Measurements from ENCODE around the gene TMPRSS11A. TPM values are rescaled to one million over a fixed set of nuclear protein-coding genes. Genes with fewer than 3 reads are reported as not detected.

TMPRSS11A gene
- total RNA-seq, 4 donors from 2014 or later = not detected

DNA sequence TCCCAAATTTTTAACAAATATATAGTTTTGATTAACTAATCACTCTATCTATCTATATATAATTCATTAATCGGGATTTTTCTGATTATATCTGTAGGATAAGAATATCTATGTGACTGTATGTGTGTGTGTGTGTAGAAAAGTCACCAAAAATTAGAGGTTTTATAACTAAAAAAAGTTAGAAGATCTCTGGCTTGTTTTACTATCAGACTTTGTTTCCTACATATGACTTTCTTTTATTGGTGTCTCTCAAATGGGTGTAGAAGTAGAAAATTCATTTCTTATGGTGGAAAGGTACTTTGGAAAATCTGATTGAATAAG is 52.7 kb downstream of the TMPRSS11A start:
- TF ChIP-seq, protein P1, sequence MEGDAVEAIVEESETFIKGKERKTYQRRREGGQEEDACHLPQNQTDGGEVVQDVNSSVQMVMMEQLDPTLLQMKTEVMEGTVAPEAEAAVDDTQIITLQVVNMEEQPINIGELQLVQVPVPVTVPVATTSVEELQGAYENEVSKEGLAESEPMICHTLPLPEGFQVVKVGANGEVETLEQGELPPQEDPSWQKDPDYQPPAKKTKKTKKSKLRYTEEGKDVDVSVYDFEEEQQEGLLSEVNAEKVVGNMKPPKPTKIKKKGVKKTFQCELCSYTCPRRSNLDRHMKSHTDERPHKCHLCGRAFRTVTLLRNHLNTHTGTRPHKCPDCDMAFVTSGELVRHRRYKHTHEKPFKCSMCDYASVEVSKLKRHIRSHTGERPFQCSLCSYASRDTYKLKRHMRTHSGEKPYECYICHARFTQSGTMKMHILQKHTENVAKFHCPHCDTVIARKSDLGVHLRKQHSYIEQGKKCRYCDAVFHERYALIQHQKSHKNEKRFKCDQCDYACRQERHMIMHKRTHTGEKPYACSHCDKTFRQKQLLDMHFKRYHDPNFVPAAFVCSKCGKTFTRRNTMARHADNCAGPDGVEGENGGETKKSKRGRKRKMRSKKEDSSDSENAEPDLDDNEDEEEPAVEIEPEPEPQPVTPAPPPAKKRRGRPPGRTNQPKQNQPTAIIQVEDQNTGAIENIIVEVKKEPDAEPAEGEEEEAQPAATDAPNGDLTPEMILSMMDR (IDR thresholded peaks at IDR 0.05) = no peak
- TF ChIP-seq EP300 (IDR thresholded peaks at IDR 0.05) (no peak), POLR2A (IDR thresholded peaks at IDR 0.05) (no peak)
- Histone ChIP-seq H3K4me3 (no peak overlapping the region), H3K9me3 (peaks cover 0 to 6% (median 3%) of the 10 kb centered on the region in 4 donors), H3K4me1 (no peaks in the 10 kb centered on the region), H3K27ac (no peak overlapping the region), H3K27me3 (no peaks in the 10 kb centered on the region), H3K36me3 (no peaks in the 10 kb centered on the region)
- 7 to 12% methylated on average over 1 of the region's 1 CpG for WGBS, 2 donors
- no peak for DNase-seq (ENCODE audit: low spot score in 2 of 2)

DNA sequence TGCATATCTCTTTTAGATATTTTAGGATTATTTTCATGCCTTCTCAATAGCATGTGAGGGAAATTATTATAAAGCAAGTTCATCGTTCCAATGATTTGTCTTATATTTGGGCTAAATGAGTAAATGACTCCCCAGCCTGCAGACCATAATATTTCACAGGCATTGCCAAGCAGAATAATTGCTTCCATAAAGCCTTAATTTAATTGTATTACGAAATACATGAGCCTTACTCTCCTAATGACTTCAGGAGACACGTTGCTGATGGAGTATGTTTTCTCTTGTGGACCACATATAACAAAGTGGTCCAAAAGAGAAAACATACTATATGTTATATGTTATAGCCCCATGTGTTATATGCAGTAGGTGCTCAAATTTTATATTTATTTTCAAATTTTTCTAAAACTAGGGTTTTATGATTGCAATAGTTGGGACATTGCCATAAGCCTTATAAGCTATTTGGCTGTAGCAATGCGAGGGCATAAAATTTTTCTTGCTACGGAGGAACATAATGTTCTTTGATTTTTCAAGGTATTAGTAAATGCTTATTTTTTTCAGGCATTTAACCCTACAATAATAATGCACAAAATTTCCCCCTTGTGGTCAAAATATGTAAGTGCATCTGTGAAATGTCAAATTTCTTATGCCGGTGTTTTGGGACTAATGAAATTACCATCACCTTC is 53.2 kb downstream of the TMPRSS11A start:
- DNase-seq (ENCODE audit: low spot score in 2 of 2) = no peak
- Histone ChIP-seq H3K9me3 (peaks cover 0 to 10% (median 3%) of the 10 kb centered on the region in 4 donors), H3K4me1 (no peaks in the 10 kb centered on the region), H3K27ac (no peak overlapping the region), H3K4me3 (no peak overlapping the region), H3K27me3 (no peaks in the 10 kb centered on the region), H3K36me3 (no peaks in the 10 kb centered on the region)
- WGBS, 2 donors = 40 to 61% methylated on average over 6 of the region's 6 CpGs
- no peak for TF ChIP-seq EP300 (IDR thresholded peaks at IDR 0.05)
- no peak for TF ChIP-seq POLR2A (IDR thresholded peaks at IDR 0.05)
- TF ChIP-seq, protein P1 (IDR thresholded peaks at IDR 0.05) = peak in 3 of 5 experiments; percentile 22 to 52 (median 50)

DNA sequence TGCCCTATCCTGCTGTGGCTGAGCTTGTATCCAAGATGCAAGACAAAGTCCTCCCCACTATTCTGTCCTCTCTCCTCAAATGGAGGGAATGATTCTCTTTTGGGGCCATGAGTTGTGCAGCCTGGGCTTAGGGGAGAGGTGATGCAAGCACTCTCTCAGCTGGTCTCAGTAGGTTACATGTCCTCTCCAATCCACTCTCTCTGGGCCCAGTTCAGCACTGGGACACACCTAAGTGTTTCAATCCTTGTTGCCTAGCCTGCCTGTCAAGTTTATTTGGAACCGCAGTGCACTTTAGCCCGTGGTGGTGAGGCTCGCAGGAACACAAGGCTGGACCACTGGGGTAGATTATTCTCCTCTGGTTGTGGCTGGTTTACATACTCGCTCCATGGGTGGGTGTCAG is 55.6 kb downstream of the TMPRSS11A start:
- no peaks in the 10 kb centered on the region for H3K36me3 ChIP-seq
- WGBS, 2 donors = 90 to 96% methylated on average over 4 of the region's 4 CpGs
- H3K4me1 ChIP-seq = no peaks in the 10 kb centered on the region
- H3K27ac ChIP-seq = no peak overlapping the region
- TF ChIP-seq, protein P1 (IDR thresholded peaks at IDR 0.05) = no peak
- TF ChIP-seq POLR2A (IDR thresholded peaks at IDR 0.05) (no peak), EP300 (IDR thresholded peaks at IDR 0.05) (no peak)
- H3K27me3 ChIP-seq = no peaks in the 10 kb centered on the region
- H3K4me3 ChIP-seq = no peak overlapping the region
- peaks cover 0 to 19% (median 3%) of the 10 kb centered on the region in 4 donors for H3K9me3 ChIP-seq
- DNase-seq (ENCODE audit: low spot score in 2 of 2) = no peak

DNA sequence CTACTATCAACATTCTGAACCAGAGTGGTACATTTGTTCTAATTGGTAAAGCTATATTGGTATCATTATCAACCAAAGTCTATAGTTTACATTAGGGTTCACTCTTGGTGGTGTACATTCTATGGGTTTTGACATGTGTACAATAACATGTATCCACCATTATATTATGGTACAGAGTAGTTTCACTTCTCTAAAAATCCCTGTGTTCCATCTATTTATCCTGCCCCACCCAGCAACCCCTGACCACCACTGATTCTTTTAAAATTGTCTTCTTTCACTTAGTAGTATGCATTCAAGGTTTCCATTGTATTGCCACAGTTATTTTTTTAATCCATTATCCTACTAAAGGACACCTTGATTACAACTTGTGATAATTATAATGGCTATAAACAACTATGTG is 64.2 kb downstream of the TMPRSS11A start:
- H3K9me3 ChIP-seq = peaks cover 0 to 22% (median 0%) of the 10 kb centered on the region in 4 donors
- H3K4me1 ChIP-seq = no peaks in the 10 kb centered on the region
- no peaks in the 10 kb centered on the region for H3K27me3 ChIP-seq
- no peak overlapping the region for H3K27ac ChIP-seq
- H3K4me3 ChIP-seq = no peak overlapping the region
- TF ChIP-seq, protein P1 (IDR thresholded peaks at IDR 0.05) = no peak
- TF ChIP-seq EP300 (IDR thresholded peaks at IDR 0.05) (no peak), POLR2A (IDR thresholded peaks at IDR 0.05) (no peak)
- DNase-seq (ENCODE audit: low spot score in 2 of 2) = no peak
- no peaks in the 10 kb centered on the region for H3K36me3 ChIP-seq

DNA sequence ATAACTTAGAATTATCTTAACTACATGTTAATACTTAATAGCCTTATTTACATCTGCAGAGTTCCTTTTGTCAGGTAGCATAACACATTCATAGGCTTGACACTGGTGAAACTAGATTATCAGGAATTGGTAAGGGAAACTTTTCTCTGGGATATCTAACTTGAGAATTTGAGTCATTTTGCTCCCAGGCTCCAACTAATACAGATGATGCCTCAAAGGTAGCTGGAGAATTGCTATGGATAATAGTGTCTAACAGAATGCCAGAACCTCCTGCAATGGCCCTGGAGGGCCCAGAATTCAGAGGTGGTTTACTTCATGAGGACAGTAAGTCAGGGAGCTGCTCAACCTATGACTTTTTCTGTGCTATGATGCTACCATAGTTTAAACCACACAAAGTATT is 65.6 kb downstream of the TMPRSS11A start:
- Histone ChIP-seq H3K9me3 (peaks cover 0 to 13% (median 0%) of the 10 kb centered on the region in 4 donors), H3K27me3 (no peaks in the 10 kb centered on the region), H3K4me1 (no peaks in the 10 kb centered on the region), H3K4me3 (no peak overlapping the region), H3K36me3 (no peaks in the 10 kb centered on the region), H3K27ac (no peak overlapping the region)
- no peak for DNase-seq (ENCODE audit: low spot score in 2 of 2)
- TF ChIP-seq POLR2A (IDR thresholded peaks at IDR 0.05) (no peak), EP300 (IDR thresholded peaks at IDR 0.05) (no peak)
- TF ChIP-seq, protein P1 (IDR thresholded peaks at IDR 0.05) = no peak
